A673 (cell line): ENCODE measurements around the gene NINJ1. TPM values are rescaled to one million over a fixed set of nuclear protein-coding genes. Genes with fewer than 3 reads are reported as not detected.

ENCODE experiments used
- BruUV-seq: library from RNA; stranded (reverse); fragments of 400-500 nt; replicated peaks from 2 replicates; lab custom pipeline; 2021; lab: Mats Ljungman, UMichigan
- CTCF ChIA-PET: fragments of 300-600 bp; sonication (Branson Sonifier 250); formaldehyde crosslinking; loops from one replicate; lab custom pipeline; 2022; ENCODE audit warnings: antibody characterized with exemption; lab: Charles Lee
- POLR2A ChIA-PET: fragments of 300-600 bp; sonication (Branson Sonifier 250); formaldehyde crosslinking; loops from one replicate; lab custom pipeline; 2022; ENCODE audit warnings: antibody characterized with exemption; ENCODE audit not compliant: low non-redundant PET; lab: Charles Lee
- DNase-seq: peaks from one replicate; pipeline ENCODE4 v3.0.0-alpha.2; 2015; ENCODE audit warnings: low spot score
- H3K27ac ChIP-seq: fragments of 200-600 bp; sonication (generic); 2 replicates; pipeline ENCODE4 v1.5.1; 2016; ENCODE audit warnings: mixed run types, low read depth, mild to moderate bottlenecking, mixed read lengths, antibody characterized with exemption, low read length; ENCODE audit not compliant: poor library complexity, severe bottlenecking
- H3K27me3 ChIP-seq: fragments of 200-600 bp; sonication (generic); replicated peaks from 2 replicates; pipeline ENCODE4 v1.6.1; 2017; ENCODE audit warnings: mixed run types, low read depth, mild to moderate bottlenecking, mixed read lengths, antibody characterized with exemption, low read length; ENCODE audit not compliant: insufficient read depth, poor library complexity
- H3K36me3 ChIP-seq: fragments of 200-600 bp; sonication (generic); 2 replicates; pipeline ENCODE4 v1.6.1; 2016; ENCODE audit warnings: mixed run types, mild to moderate bottlenecking, mixed read lengths, antibody characterized with exemption, low read length; ENCODE audit not compliant: insufficient read depth, poor library complexity, severe bottlenecking
- H3K4me1 ChIP-seq: fragments of 200-600 bp; sonication (generic); 2 replicates; pipeline ENCODE4 v1.6.1; 2017; ENCODE audit warnings: mixed run types, mild to moderate bottlenecking, mixed read lengths, antibody characterized with exemption, low read length; ENCODE audit not compliant: insufficient read depth, poor library complexity, severe bottlenecking
- H3K4me3 ChIP-seq: fragments of 200-600 bp; sonication (generic); 2 replicates; pipeline ENCODE4 v1.5.1; 2016; ENCODE audit warnings: low read depth, mixed run types, mild to moderate bottlenecking, mixed read lengths, low read length; ENCODE audit not compliant: poor library complexity, severe bottlenecking
- H3K9me3 ChIP-seq: fragments of 200-600 bp; sonication (generic); 2 replicates; pipeline ENCODE4 v1.6.1; 2016; ENCODE audit warnings: mixed run types, low read depth, mild to moderate bottlenecking, mixed read lengths, antibody characterized with exemption, low read length; ENCODE audit not compliant: poor library complexity, severe bottlenecking
- CTCF ChIP-seq: fragments of 300-800, 200-600 bp; sonication (generic); conservative IDR thresholded peaks from 2 replicates; pipeline ENCODE4 v1.5.1; 2017; ENCODE audit warnings: low read depth, mild to moderate bottlenecking, antibody characterized with exemption, low read length, moderate library complexity, mixed read lengths
- EZH2 ChIP-seq: fragments of 200-600 bp; sonication (generic); IDR thresholded peaks from 2 replicates; pipeline ENCODE4 v1.6.1; 2017; ENCODE audit warnings: borderline replicate concordance, low read depth, mild to moderate bottlenecking, mixed read lengths, antibody characterized with exemption, low read length; ENCODE audit not compliant: poor library complexity, severe bottlenecking
- intact Hi-C: fragments of 100-400 bp; cut with micrococcal nuclease; formaldehyde crosslinking; loops from one replicate; pipeline ENCODE4 v1.10.0; 2022; ENCODE audit not compliant: unreplicated experiment
- total RNA-seq: library from RNA; stranded (reverse); gene quantifications from 2 replicates; pipeline ENCODE4 v1.2.3, GENCODE V29; 2021

NINJ1 gene
- total RNA-seq, 1 experiment from 2014 or later: 9.2 TPM

GRCh38 chr9:93155716-93156474 lies 21.8 kb upstream of the NINJ1 start:
- Histone ChIP-seq H3K36me3 (no peaks in the 10 kb centered on the region), H3K4me1 (no peaks in the 10 kb centered on the region), H3K27me3 (no peaks in the 10 kb centered on the region), H3K9me3 (no peaks in the 10 kb centered on the region), H3K4me3 (no peak overlapping the region), H3K27ac (no peak overlapping the region)
- BruUV-seq: no TSS peak
- DNase-seq: no peak
- TF ChIP-seq EZH2 (no peak), CTCF (no peak)
- CTCF ChIA-PET: no interaction called here
- intact Hi-C loops: loop anchor here (10.0 kb wide), 2 partner anchors 409 to 809 kb away; no protein-coding TSS in a partner anchor
- POLR2A ChIA-PET: no interaction called here

- no TSS peak for BruUV-seq
- no peaks in the 10 kb centered on the region for H3K36me3 ChIP-seq
- TF ChIP-seq CTCF: peak; percentile 89
- TF ChIP-seq EZH2: no peak
- intact Hi-C loops: loop anchor here (10.0 kb wide), 2 partner anchors 410 to 810 kb away; no protein-coding TSS in a partner anchor
- CTCF ChIA-PET: interaction anchor here (0.6 to 1.1 kb wide), 4 partner anchors 139 to 396 kb away, joined by 3 to 4 read pairs (median 4); no protein-coding TSS in a partner anchor
- DNase-seq: peak; percentile 67
- H3K4me1 ChIP-seq: no peaks in the 10 kb centered on the region
- H3K4me3 ChIP-seq: no peak overlapping the region
- H3K27me3 ChIP-seq: no peaks in the 10 kb centered on the region
- no peak overlapping the region for H3K27ac ChIP-seq
- POLR2A ChIA-PET: no interaction called here
- H3K9me3 ChIP-seq: no peaks in the 10 kb centered on the region
Observed at GRCh38 chr9:93154293-93154903, 20.3 kb upstream of the NINJ1 start.

- CTCF ChIA-PET: no interaction called here
- no peaks in the 10 kb centered on the region for H3K27me3 ChIP-seq
- no peak overlapping the region for H3K4me3 ChIP-seq
- TF ChIP-seq EZH2 (no peak), CTCF (no peak)
- no TSS peak for BruUV-seq
- POLR2A ChIA-PET: no interaction called here
- no peaks in the 10 kb centered on the region for H3K36me3 ChIP-seq
- no peaks in the 10 kb centered on the region for H3K9me3 ChIP-seq
- no peak for DNase-seq
- no peak overlapping the region for H3K27ac ChIP-seq
- no peaks in the 10 kb centered on the region for H3K4me1 ChIP-seq
- intact Hi-C loops: loop anchor here (10.0 kb wide), 2 partner anchors 414 to 814 kb away; no protein-coding TSS in a partner anchor
Observed at GRCh38 chr9:93151097-93151784, 17.2 kb upstream of the NINJ1 start.
